Right ventricle myocardium inferior (tissue), 1 donor: ENCODE measurements around the gene AKTIP. TPM values are rescaled to one million over a fixed set of nuclear protein-coding genes. Genes with fewer than 3 reads are reported as not detected.
A peak's percentile ranks its signal among the peaks of the same experiment; 100 is the strongest.
"Not testable (repeated sequence)": the region's sequence is repeated elsewhere in the genome, so short reads cannot be mapped to it uniquely, and the experiment has no call there.

Source experiments
- ATAC-seq: fragments of 200-7000 bp; cut with Tn5 transposase; one replicate; pipeline ENCODE4 v1.9.1; 2020; ENCODE audit warnings: mild to moderate bottlenecking, moderate library complexity
- DNase-seq: peaks from one replicate; pipeline ENCODE4 v3.0.0; 2021; ENCODE audit errors: missing footprints
- intact Hi-C: fragments of 100-400 bp; cut with DNase I; formaldehyde crosslinking; loops from one replicate; pipeline ENCODE4 v1.11.0; 2022
- total RNA-seq: library from RNA; stranded (reverse); fragmentation: NEBNext Ultra II Directional; extraction: Animal tissue kit (Norgen Biotek cat#: 25700); gene quantifications from one replicate; pipeline ENCODE4 v1.2.1, GENCODE V29; 2021
- donor health status: DM: no; HTN: yes; CAD: no; lungs with severe emphysema.

AKTIP gene
- total RNA-seq, 1 donor from 2014 or later: 89.7 TPM

- DNase-seq (no peak), ATAC-seq (peak; percentile 46)
- intact Hi-C loops: no loop called here
Observed at GRCh38 chr16:53518550-53519416, 15.8 kb upstream of the AKTIP start.

GRCh38 chr16:53517851-53518250, 14.8 kb upstream of the AKTIP start:
- DNase-seq: no peak
- ATAC-seq: no peak
- intact Hi-C loops: no loop called here

- intact Hi-C loops: no loop called here
- ATAC-seq (no peak), DNase-seq (no peak)
Observed at GRCh38 chr16:53515811-53516210, 12.8 kb upstream of the AKTIP start.

- ATAC-seq (no peak), DNase-seq (no peak)
- intact Hi-C loops: no loop called here
Observed at GRCh38 chr16:53515259-53515658, 12.2 kb upstream of the AKTIP start.

GRCh38 chr16:53512795-53513194, 9.8 kb upstream of the AKTIP start:
- DNase-seq, ATAC-seq, intact Hi-C loops: not testable (repeated sequence)

GRCh38 chr16:53511403-53512280, 8.6 kb upstream of the AKTIP start:
- ATAC-seq (peak; percentile 22), DNase-seq (no peak)
- intact Hi-C loops: no loop called here

- intact Hi-C loops: no loop called here
- ATAC-seq: no peak
- DNase-seq: no peak
Observed at GRCh38 chr16:53511084-53511402, 8.0 kb upstream of the AKTIP start.

GRCh38 chr16:53510704-53511070, 7.7 kb upstream of the AKTIP start:
- intact Hi-C loops: loop anchor here (1.0 kb wide), 1 partner anchor 75 kb away; no protein-coding TSS in a partner anchor
- DNase-seq (no peak), ATAC-seq (no peak)

- ATAC-seq (peak; percentile 81), DNase-seq (peak; percentile 90)
- intact Hi-C loops: loop anchor here (1.0 kb wide), 1 partner anchor 75 kb away; no protein-coding TSS in a partner anchor
Observed at GRCh38 chr16:53509906-53510703, 7.1 kb upstream of the AKTIP start.

GRCh38 chr16:53507464-53508179, 4.6 kb upstream of the AKTIP start:
- intact Hi-C loops: no loop called here
- ATAC-seq (no peak), DNase-seq (no peak)

- ATAC-seq (no peak), DNase-seq (no peak)
- intact Hi-C loops: no loop called here
Observed at GRCh38 chr16:53506254-53506653, 3.2 kb upstream of the AKTIP start.

- ATAC-seq: no peak
Observed at GRCh38 chr16:53504665-53505064, 1.7 kb upstream of the AKTIP start.

GRCh38 chr16:53503991-53504663, 1.1 kb upstream of the AKTIP start:
- peak; percentile 71 for DNase-seq
- ATAC-seq: peak; percentile 4
- intact Hi-C loops: loop anchor here (2.0 kb wide), 1 partner anchor 69 kb away; the partner anchor contains the start of gene RBL2

More at GRCh38 chr16:53504665-53505064, 1.7 kb upstream of the AKTIP start:
- DNase-seq: no peak
- intact Hi-C loops: no loop called here

- DNase-seq (peak; percentile 100), ATAC-seq (peak; percentile 94)
- intact Hi-C loops: loop anchor here (2.0 kb wide), 1 partner anchor 69 kb away; the partner anchor contains the start of gene RBL2
Observed at GRCh38 chr16:53503270-53503923, 388 bp upstream of the AKTIP start.

GRCh38 chr16:53501216-53501859, 1.7 kb downstream of the AKTIP start:
- DNase-seq (no peak), ATAC-seq (no peak)
- intact Hi-C loops: no loop called here

- ATAC-seq: no peak
- no peak for DNase-seq
- intact Hi-C loops: no loop called here
Observed at GRCh38 chr16:53498984-53499383, 4.0 kb downstream of the AKTIP start.

GRCh38 chr16:53495325-53495724, 7.7 kb downstream of the AKTIP start:
- no peak for ATAC-seq
- intact Hi-C loops: no loop called here
- no peak for DNase-seq
